GM21619 (cell line): Measurements from ENCODE around the gene PCDH7.

Experiments used
- ATAC-seq: cut with Tn5 transposase; IDR thresholded peaks from one replicate; pipeline ENCODE4 v1.9.1; 2021; ENCODE audit not compliant: unreplicated experiment

The PCDH7 gene, protein sequence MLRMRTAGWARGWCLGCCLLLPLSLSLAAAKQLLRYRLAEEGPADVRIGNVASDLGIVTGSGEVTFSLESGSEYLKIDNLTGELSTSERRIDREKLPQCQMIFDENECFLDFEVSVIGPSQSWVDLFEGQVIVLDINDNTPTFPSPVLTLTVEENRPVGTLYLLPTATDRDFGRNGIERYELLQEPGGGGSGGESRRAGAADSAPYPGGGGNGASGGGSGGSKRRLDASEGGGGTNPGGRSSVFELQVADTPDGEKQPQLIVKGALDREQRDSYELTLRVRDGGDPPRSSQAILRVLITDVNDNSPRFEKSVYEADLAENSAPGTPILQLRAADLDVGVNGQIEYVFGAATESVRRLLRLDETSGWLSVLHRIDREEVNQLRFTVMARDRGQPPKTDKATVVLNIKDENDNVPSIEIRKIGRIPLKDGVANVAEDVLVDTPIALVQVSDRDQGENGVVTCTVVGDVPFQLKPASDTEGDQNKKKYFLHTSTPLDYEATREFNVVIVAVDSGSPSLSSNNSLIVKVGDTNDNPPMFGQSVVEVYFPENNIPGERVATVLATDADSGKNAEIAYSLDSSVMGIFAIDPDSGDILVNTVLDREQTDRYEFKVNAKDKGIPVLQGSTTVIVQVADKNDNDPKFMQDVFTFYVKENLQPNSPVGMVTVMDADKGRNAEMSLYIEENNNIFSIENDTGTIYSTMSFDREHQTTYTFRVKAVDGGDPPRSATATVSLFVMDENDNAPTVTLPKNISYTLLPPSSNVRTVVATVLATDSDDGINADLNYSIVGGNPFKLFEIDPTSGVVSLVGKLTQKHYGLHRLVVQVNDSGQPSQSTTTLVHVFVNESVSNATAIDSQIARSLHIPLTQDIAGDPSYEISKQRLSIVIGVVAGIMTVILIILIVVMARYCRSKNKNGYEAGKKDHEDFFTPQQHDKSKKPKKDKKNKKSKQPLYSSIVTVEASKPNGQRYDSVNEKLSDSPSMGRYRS (N-terminal part only)

DNA sequence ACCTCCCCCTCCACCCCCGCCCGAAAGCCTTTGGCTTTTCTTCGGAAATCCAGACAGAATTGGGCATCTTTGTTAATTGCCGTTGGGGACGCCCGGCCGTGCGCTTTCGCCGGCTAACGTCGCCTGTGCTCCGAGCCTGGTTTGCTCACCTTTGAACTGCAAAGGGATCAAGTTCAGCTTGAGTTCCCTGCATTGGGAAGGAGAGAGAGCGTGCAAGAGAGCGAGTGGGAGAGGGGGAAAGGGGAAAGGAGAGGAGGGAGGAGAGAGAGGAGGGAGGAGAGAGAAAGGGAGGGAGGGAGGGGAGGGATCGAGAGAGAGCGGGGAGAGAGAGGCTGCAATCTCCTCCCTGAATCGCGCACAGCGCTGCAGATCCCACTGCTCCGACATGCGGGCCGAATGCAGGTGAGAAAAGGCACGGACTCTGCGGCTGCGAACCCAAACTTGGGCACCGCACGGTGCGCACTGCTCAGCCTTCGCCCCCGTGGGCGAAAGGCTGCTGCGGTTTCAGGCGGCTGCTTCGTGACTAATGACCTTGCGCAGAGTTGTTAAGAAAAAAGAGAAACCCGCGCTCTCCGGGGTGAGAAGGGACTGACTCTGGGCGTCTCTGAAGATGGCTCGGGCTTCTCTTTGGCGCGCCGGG, at the start of gene PCDH7:
Gene PCDH7, plus strand, starts transcription at position 349 of the 640 bp plus-strand sequence. CDS start 1,054 bp downstream, outside the sequence.
- ATAC-seq = no peak

DNA sequence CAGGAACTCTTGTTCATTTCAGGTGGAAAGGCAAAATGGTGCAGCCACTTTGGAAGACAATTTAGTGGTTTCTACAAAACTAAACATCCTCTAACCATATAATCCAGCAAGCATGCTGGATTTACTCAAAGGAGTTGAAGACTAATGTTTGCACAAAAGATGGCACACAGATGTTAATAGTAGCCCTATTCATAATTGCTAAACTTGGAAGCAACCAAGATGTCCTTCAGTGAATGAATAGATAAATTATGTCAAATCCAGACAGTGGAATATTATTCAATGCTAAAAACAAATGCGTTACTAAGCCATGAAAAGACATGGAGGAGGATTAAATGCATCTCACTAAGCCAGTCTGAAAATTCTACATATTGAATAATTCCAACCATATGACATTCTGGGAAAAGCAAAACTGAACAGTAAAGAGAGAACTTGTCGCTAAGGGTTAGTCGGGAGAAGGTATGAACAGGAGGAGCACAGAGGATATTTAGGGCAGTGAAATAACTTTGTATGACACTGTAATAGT, 48.2 kb upstream of the PCDH7 start:
- no peak for ATAC-seq

DNA sequence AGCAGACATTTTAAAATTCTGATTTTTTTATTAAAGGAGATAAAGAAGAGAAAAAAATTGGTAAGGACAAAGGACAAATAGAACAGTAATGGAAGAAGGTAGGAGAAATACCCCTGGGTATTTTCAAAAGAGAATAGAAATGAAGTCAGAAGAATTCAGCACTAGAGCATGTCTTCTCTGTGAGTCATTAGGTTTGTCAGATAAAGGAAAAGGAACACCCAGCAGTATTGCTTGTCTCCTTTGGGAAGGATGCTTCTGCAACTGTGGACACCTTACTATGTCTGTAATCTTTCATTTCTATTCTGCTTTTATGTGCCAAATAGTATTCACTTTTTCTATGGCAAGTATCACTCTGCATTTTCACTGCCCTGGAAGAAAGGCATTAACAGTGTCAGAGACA, 24.0 kb upstream of the PCDH7 start:
- no peak for ATAC-seq

DNA sequence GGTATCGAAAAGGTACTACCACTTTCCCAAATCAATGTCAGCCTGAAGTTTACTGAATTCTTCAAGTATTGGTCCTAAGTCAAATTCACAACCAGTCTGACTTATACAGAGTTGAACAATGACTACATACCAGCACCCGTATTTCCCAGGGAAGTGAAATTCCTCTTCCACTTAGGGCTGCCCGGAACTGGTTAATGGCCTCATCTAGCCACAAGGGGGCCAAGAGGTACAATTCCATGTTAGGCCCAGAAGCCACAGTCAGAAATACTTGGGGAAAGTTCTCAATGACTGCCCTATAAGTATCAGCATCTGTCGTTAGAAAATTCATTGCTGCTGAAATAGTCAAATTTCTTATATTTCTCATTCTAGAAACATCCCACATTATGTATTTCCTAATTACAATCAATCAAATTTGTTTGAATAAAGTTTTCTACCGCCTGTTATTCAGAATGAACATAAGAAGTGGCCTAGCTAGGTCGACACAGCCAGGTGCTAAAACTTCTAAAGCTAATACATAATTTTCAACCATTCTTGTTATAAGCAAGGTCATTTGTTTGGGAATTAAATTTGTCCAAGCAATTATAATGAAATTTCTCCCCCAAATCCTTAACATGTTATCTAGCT, 5.6 kb upstream of the PCDH7 start:
- peak; percentile 64 for ATAC-seq

DNA sequence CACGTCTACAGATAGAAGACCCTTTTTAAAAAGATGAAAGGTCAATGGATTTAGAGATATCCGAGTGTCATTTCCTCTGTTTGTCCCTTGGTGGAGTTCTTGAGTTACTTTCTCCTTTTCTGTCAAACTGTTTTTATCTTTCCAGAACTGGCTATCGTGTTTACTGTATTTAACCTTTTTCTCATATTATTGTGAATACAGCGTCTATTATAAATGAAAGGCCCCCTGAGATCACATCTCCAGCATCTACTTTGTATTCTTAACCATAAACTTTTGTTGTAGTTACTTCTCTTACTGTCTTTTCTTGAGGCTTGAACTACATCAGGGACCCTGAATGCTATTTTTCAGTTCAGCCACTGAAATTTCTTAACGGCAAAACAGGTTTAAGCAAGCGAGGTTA, 4.0 kb upstream of the PCDH7 start:
- no peak for ATAC-seq

DNA sequence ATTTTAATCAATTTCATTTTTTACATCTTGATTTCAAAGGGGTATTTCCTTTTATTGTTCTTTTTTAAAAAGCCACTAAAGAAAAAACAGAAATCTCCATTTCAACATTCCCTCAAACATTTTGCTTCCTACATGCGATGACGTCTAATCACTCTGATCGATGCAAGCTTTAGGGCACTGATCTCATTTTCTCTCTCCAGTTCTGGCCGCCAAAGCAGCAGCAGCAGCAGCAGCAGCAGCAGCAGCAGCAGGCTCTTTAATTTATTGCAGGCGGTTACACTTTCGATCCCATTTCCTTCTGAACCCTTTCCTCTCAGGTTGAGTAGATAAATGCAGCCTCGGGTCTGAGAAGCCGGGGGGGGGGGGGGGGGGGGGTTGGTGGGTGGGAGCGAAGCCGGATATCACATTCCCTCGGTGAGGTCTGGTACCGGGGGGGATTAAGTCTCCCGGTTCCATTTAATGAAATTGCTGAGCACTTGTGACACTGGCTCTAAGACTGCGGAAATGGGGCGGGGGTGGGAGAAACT, 3.4 kb upstream of the PCDH7 start:
- no peak for ATAC-seq

DNA sequence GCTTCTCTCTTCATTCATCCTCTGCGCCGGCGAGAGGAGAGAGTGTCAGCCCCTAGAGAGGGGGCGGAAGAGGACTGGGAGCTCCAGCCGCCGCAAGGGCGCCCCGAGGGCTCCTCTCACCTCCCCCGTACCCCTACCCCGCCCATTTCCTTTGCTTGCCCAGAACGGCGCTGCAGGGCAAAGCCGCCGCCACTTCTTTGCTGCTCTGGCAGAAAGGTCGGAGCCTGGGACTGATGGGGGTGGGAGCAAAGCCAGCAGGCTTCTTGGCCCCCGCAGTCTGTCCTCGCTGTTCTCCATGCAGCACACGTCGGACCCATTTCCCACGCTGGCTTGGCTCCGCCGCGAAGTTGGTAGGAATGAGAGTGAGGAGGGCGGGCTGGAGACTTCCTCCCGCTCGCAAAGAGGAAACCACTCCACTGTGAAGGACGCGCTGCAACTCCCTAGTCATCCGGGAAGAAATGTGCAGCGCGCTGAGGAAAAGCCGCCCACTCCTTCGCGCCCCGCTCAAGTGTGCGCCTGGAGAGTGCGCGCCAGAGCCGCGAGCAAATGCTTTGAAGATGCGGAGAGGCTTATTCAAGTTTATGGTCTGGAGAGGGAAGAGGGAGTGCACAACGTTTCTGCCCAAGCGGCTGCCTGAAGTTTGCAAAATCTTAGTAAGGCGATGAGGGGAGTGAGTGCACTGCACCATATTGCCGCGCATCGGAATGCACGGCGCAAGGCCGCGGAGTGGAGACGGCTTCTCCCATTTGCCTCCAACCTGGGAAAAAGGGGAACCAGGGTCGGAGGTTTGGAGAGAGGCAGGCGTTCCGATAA, 2.8 kb upstream of the PCDH7 start:
- no peak for ATAC-seq

DNA sequence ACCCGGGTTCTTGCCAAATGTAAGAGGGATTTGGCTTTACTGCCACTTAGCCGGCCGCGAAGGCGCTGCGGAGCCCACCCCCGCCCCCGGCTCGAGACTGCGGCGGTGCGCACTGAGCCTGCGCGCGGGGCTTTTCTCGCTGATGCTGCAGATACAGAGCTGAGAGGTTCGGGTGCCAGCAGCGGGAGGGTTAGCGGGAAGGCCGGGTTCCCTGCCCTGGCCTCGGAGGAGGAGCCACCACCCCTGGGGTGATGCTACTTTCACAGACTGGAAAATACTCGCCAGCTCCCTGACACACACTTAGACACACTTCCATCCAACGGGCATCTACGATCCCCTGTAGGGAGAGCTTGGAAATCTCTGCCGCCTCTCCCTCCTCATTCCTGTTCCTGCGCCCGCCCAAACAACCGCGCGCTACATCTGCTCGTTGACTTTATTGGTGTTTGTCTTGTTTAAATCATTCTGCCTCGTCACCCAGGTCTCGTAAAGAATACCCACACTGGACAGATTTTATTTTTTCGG, 2.1 kb upstream of the PCDH7 start:
- no peak for ATAC-seq

DNA sequence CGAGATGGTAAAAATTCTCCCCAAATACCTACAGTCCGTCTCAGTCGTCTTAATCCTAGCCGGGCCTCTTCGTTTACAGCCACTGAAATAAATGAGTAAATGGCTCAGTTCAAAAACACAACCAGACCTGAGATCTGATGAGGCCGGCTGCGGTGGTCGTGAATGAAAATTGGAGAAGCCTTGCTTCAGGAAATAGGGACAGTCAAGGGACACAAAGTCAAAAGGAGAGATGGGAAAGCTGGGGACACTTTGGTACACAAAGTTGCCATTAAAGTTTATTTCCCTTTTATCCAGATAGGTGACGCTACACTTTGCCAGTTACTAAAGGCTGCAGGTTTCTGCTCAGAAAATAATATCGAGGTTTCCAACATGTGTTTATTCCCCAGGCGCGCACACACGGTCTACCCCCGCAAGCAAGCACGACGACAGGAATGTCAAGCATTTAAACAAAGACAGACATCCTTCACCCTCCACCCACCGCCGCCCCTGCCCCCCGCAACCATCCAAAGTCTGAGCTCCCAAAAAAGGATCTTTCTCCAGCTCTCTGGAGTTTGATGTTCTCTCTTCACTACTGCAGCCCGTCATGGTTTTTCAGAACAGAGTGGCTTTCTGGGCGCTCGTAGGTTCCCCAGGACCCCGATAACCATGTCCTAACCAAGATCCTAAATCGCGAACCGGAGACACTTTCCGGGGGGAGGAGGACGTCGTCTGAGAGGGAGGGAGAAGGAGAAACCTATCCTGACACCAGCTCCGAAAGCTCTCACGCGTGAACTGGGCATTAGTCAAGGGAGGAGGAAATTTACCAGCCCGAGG, 1.3 kb upstream of the PCDH7 start:
- ATAC-seq = no peak

DNA sequence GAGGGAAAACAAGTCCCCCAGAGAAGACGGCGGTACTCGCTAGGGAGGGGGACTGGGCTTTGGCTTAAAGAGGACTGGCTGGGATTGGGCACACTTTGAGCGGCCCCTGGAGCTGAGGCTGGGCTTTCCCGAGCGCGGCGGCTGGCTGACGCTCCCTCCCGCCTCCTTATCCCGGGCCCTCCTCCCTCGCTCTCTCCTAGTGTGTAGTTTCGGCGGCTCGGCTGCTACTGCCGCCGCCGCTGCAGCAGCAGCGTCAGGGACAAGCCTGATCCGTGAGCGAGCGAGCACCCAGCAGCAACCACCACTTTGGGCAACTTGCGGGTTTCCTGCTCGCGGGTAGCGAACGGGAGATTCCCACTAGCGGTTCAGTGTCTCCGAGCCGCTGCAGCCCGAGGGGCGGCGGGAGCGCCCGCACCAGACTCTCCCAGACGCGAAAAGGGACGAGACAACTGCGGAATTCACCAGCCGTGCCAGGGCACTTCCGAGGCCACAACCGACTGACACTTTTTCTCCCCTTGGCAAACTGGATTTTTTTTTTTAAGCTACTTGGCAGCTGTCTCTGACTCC, 632 bp upstream of the PCDH7 start:
- ATAC-seq = no peak

DNA sequence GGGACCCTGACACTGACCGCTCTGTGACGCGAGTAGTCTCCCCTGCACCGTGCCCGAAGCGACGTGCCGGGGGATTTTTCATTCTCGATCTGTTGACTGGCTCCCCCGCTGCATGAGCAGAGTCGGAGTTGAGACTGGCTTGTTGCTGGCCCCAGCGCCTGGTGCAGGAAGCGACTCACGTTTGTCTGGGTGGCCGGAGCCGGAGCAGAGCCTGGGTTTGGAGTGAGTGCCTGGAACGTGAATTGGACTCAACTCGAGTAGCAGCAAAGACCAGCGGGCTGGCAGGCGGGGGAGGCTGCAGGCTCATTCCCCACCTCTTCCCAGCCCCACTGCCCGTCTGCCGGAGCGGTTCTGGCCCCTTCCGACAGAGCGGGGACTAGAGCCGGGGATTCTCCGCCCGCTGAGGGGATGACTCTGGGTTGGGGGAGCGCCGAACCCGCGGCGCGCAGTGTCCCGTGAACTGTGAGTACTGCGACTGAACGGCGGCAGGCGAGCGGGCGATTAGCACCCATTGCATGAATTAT, 554 bp downstream of the PCDH7 start:
- no peak for ATAC-seq

DNA sequence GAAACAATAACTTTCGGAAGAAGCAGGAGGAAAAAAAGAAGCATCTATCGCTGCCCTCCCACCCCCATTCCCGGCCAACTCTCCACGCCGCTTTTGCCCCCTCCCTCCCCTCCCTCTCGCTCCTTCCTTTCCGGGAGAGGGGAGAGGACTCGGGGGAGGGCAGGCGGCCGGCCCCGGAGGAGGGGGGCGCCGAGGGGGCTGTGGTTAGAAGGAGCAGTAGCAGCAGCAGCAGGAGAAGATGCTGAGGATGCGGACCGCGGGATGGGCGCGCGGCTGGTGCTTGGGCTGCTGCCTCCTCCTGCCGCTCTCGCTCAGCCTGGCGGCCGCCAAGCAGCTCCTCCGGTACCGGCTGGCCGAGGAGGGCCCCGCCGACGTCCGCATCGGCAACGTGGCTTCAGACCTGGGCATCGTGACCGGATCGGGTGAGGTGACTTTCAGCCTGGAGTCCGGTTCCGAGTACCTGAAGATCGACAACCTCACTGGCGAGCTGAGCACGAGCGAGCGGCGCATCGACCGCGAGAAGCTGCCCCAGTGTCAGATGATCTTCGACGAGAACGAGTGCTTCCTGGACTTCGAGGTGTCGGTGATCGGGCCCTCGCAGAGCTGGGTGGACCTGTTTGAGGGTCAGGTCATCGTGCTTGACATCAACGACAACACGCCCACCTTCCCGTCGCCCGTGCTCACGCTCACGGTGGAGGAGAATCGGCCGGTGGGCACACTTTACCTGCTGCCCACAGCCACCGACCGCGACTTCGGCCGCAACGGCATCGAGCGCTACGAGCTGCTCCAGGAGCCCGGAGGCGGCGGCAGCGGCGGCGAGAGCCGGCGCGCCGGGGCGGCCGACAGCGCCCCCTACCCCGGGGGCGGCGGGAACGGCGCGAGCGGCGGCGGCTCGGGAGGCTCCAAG, 1.3 kb downstream of the PCDH7 start:
- no peak for ATAC-seq

DNA sequence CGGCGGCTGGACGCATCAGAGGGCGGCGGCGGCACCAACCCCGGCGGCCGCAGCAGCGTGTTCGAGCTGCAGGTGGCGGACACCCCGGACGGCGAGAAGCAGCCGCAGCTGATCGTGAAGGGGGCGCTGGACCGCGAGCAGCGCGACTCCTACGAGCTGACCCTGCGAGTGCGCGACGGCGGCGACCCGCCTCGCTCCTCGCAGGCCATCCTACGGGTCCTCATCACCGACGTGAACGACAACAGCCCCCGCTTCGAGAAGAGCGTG, 1.9 kb downstream of the PCDH7 start:
- ATAC-seq = no peak

DNA sequence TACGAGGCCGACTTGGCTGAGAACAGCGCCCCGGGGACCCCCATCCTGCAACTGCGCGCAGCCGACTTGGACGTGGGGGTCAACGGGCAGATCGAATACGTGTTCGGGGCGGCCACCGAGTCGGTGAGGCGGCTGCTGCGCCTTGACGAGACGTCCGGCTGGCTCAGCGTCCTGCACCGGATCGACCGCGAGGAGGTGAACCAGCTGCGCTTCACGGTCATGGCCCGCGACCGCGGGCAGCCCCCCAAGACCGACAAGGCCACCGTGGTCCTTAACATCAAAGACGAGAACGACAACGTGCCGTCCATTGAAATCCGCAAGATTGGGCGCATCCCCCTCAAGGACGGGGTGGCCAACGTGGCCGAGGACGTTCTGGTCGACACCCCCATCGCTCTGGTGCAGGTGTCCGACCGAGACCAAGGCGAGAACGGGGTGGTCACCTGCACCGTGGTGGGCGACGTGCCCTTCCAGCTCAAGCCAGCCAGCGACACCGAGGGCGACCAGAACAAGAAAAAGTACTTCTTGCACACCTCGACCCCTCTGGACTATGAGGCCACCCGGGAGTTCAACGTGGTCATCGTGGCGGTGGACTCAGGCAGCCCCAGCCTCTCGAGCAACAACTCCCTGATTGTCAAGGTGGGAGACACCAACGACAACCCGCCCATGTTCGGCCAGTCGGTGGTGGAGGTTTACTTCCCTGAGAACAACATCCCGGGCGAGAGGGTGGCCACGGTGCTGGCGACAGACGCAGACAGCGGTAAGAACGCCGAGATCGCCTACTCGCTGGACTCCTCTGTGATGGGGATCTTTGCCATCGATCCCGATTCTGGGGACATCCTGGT, 2.4 kb downstream of the PCDH7 start:
- ATAC-seq = no peak

DNA sequence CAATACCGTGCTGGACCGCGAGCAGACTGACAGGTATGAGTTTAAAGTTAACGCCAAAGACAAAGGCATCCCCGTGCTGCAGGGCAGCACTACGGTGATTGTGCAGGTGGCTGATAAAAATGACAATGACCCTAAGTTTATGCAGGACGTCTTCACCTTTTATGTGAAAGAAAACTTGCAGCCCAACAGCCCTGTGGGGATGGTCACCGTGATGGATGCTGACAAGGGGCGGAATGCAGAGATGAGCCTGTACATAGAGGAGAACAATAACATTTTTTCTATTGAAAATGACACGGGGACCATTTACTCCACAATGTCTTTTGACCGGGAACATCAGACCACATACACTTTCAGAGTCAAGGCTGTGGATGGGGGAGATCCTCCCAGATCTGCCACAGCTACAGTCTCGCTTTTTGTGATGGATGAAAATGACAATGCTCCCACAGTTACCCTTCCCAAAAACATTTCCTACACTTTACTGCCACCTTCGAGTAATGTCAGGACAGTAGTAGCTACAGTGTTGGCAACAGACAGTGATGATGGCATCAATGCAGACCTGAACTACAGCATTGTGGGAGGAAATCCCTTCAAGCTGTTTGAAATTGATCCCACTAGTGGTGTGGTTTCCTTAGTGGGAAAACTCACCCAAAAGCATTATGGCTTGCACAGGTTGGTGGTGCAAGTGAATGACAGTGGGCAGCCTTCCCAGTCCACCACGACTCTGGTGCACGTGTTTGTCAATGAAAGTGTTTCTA, 3.2 kb downstream of the PCDH7 start:
- ATAC-seq = no peak

DNA sequence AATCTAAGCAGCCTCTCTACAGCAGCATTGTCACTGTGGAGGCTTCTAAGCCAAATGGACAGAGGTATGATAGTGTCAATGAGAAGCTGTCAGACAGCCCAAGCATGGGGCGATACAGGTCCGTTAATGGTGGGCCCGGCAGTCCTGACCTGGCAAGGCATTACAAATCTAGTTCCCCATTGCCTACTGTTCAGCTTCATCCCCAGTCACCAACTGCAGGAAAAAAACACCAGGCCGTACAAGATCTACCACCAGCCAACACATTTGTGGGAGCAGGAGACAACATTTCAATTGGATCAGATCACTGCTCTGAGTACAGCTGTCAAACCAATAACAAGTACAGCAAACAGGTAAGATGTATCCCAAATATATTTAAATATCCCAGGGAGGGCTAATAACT, 4.1 kb downstream of the PCDH7 start:
- no peak for ATAC-seq
